K562 (cell line): ENCODE measurements around the gene MACROD2. TPM values are rescaled to one million over a fixed set of nuclear protein-coding genes. Genes with fewer than 3 reads are reported as not detected.

Source experiments
- ATAC-seq: fragments of 200-7000 bp; cut with Tn5 transposase; 3 replicates; pipeline ENCODE4 v1.9.1; 2020; ENCODE audit warnings: moderate library complexity
- BruUV-seq: library from RNA; stranded (reverse); fragments of 400-500 nt; replicated peaks from 2 replicates; lab custom pipeline; 2021; lab: Mats Ljungman, UMichigan
- CTCF ChIA-PET: fragments of 300-600 bp; formaldehyde crosslinking; extraction: SDS; loops from one replicate; lab custom pipeline; 2021; ENCODE audit warnings: low intra/inter-chr PET ratio; lab: Yijun Ruan, JAX
- POLR2A ChIA-PET: fragments of 300-600, 350-650 bp; sonication (Branson Sonifier 250); formaldehyde crosslinking; extraction: SDS; loops from one replicate; lab custom pipeline; 2021; ENCODE audit warnings: antibody characterized with exemption, inconsistent platforms; lab: Yijun Ruan, JAX
- DNase-seq, 4 experiments: peaks; one replicate each; pipeline versions ENCODE4 v3.0.0 to v3.0.0-alpha.2; 2011 to 2018; ENCODE audit warnings: low spot score in 3 of 4, mixed read lengths in 3 of 4; ENCODE audit errors: extremely low read depth in 1 of 4
- FAIRE-seq: peaks from 2 replicates; lab custom pipeline; 2011; peaks lifted over from hg19 to GRCh38; lab: Jason Lieb, UNC
- H2AFZ ChIP-seq: 2 replicates; pipeline ENCODE4 v1.6.0; 2011; ENCODE audit warnings: low read depth, low read length, control low read depth, inconsistent platforms
- H3K27ac ChIP-seq: fragments of 200-600 bp; 3 replicates; pipeline ENCODE4 v1.8.0; 2011; ENCODE audit warnings: low read depth, mild to moderate bottlenecking, control low read depth, inconsistent platforms, low read length, moderate library complexity, mixed read lengths; ENCODE audit errors: extremely low read depth
- H3K27me3 ChIP-seq, 2 experiments: fragments of 300-600 bp in 1 of 2; 2 replicates in 1 of 2; 3 replicates in 1 of 2; pipeline versions ENCODE4 v1.6.0 to v1.8.0; 2011; ENCODE audit warnings: inconsistent platforms in 2 of 2, low read length in 2 of 2, mild to moderate bottlenecking in 1 of 2, mixed read lengths in 1 of 2, moderate library complexity in 1 of 2; ENCODE audit not compliant: control insufficient read depth in 2 of 2, insufficient read depth in 2 of 2
- H3K36me3 ChIP-seq: fragments of 300-600 bp; 3 replicates; pipeline ENCODE4 v1.8.0; 2011; ENCODE audit warnings: mild to moderate bottlenecking, low read length, inconsistent platforms; ENCODE audit not compliant: control insufficient read depth, insufficient read depth
- H3K4me1 ChIP-seq, 2 experiments: fragments of 200-600 bp in 1 of 2; replicated peaks in 1 of 2; 2 replicates in 1 of 2; 3 replicates in 1 of 2; pipeline versions ENCODE4 v1.5.1 to v1.8.0; 2011; ENCODE audit warnings: inconsistent platforms in 2 of 2, low read length in 2 of 2, mild to moderate bottlenecking in 1 of 2, mixed read lengths in 1 of 2, moderate library complexity in 1 of 2; ENCODE audit not compliant: control insufficient read depth in 2 of 2, insufficient read depth in 2 of 2
- H3K4me2 ChIP-seq: 2 replicates; pipeline ENCODE4 v1.6.1; 2011; ENCODE audit warnings: low read length, control low read depth, inconsistent platforms, mixed read lengths; ENCODE audit not compliant: insufficient read depth
- H3K4me3 ChIP-seq: fragments of 200-600 bp; sonication (generic), shearing (Covaris generic); 2 replicates; pipeline ENCODE4 v1.5.1; 2016; ENCODE audit warnings: control low read depth, inconsistent platforms
- H3K79me2 ChIP-seq: fragments of 200-600 bp; 3 replicates; pipeline ENCODE4 v1.8.0; 2011; ENCODE audit warnings: low read length, inconsistent platforms; ENCODE audit not compliant: control insufficient read depth, insufficient read depth
- H3K9ac ChIP-seq, 2 experiments: 2 replicates each; pipeline versions ENCODE4 v1.6.0 to v1.6.1; 2011; ENCODE audit warnings: low read depth in 2 of 2, low read length in 2 of 2, control low read depth in 1 of 2, inconsistent platforms in 1 of 2, mild to moderate bottlenecking in 1 of 2, mixed read lengths in 1 of 2; ENCODE audit not compliant: insufficient read depth in 1 of 2
- H3K9me1 ChIP-seq: one replicate; pipeline ENCODE4 v1.6.0; 2011; ENCODE audit warnings: inconsistent platforms, mild to moderate bottlenecking, low read length, moderate library complexity; ENCODE audit not compliant: control insufficient read depth, insufficient read depth
- H3K9me3 ChIP-seq: replicated peaks from 2 replicates; pipeline ENCODE4 v1.5.1; 2011; ENCODE audit warnings: low read depth, low read length, inconsistent platforms; ENCODE audit not compliant: control insufficient read depth, insufficient read depth
- H4K20me1 ChIP-seq: replicated peaks from 2 replicates; pipeline ENCODE4 v1.6.1; 2011; ENCODE audit warnings: low read length, inconsistent platforms, mixed read lengths; ENCODE audit not compliant: control insufficient read depth, insufficient read depth
- BCL6 ChIP-seq: fragments of 250-450 bp; sonication (Bioruptor Pico); IDR thresholded peaks from 2 replicates; pipeline ENCODE4 v1.4.0; 2020
- PCBP1 ChIP-seq: fragments of 200-400 bp; formaldehyde crosslinking; IDR thresholded peaks from 2 replicates; pipeline ENCODE4 v1.6.1; 2018; ENCODE audit warnings: mild to moderate bottlenecking, low read depth, low read length; ENCODE audit not compliant: poor library complexity, severe bottlenecking
- RBM17 ChIP-seq: fragments of 200-400 bp; formaldehyde crosslinking; IDR thresholded peaks from 2 replicates; pipeline ENCODE4 v1.6.1; 2017; ENCODE audit warnings: low read depth, mild to moderate bottlenecking, low read length, borderline replicate concordance
- TEAD1 ChIP-seq, 2 experiments: fragments of 450-650 bp in 1 of 2; sonication (generic) in 1 of 2; formaldehyde crosslinking; IDR thresholded peaks; 2 replicates each; pipeline versions ENCODE4 v1.4.0 to v1.8.0; 2020 to 2022; ENCODE audit warnings: mild to moderate bottlenecking in 2 of 2, missing genetic modification reagents in 1 of 2
- ZNF239 ChIP-seq: fragments of 250-450 bp; sonication (Bioruptor Pico); IDR thresholded peaks from 2 replicates; pipeline ENCODE4 v1.4.0; 2020; ENCODE audit warnings: mild to moderate bottlenecking
- ZNF408 ChIP-seq: fragments of 250-450 bp; sonication (Bioruptor Pico); IDR thresholded peaks from 2 replicates; pipeline ENCODE4 v1.4.0; 2020; ENCODE audit warnings: low read depth, mild to moderate bottlenecking, moderate library complexity
- WGBS: fragments of 100-300 bp; shearing (Covaris generic); methylation state at CpG from one replicate; pipeline ENCODE4 v1.1.6; 2016; ENCODE audit warnings: low coverage, mixed read lengths; ENCODE audit not compliant: insufficient coverage; ENCODE audit errors: missing lambda C conversion rate; 5-methylcytosine and 5-hydroxymethylcytosine counted together
- in situ Hi-C: fragments of 300-500 bp; cut with MboI; formaldehyde crosslinking; loops from 4 replicates; pipeline ENCODE4 v1.15.0; 2018; ENCODE audit warnings: inconsistent platforms, mixed read lengths
- intact Hi-C: fragments of 100-400 bp; cut with micrococcal nuclease; formaldehyde crosslinking; loops from 2 replicates; pipeline ENCODE4 v1.14.2; 2022
- polyA plus RNA-seq, 8 experiments: library from polyadenylated mRNA; depleted of rRNA in 4 of 8; stranded (reverse) in 5 of 8; unstranded in 3 of 8; fragments of >200 nt; fragmentation: Nextera tagmentation in 2 of 8; fragmentation: Illumina TruSeq in 1 of 8; extraction: Ambion mirVana in 2 of 8; extraction: Trizol in 1 of 8; gene quantifications; 2 replicates each; pipeline versions ENCODE4 v1.2.1 to v1.2.3, GENCODE V29; 2011 to 2014; ENCODE audit warnings: inconsistent platforms in 1 of 8, missing spikeins in 1 of 8
- total RNA-seq, 7 experiments: library from RNA; depleted of rRNA in 6 of 7; stranded (reverse); fragments of >200 nt in 6 of 7; fragmentation: Illumina TruSeq in 2 of 7; extraction: Trizol in 2 of 7; gene quantifications; 2 replicates each; pipeline versions ENCODE4 v1.2.1 to v1.2.3, GENCODE V29; 2011 to 2021; ENCODE audit warnings: low replicate concordance in 1 of 7
- TF ChIP-seq, protein P1 (sequence below): sonication (generic); formaldehyde crosslinking; IDR thresholded peaks from 2 replicates; pipeline ENCODE4 v1.8.0; 2023; ENCODE audit warnings: mild to moderate bottlenecking, missing genetic modification reagents

Gene MACROD2
- total and polyA plus RNA-seq, 9 of the 15 experiments (the other 6 are each of a cell fraction or from before 2014, with no cell fraction given) = not detected

GRCh38 chr20:14609328-14610221, 614.3 kb downstream of the MACROD2 start (continued):
- TF ChIP-seq TEAD1 (CRISPR knock-in tag; IDR thresholded peaks at IDR 0.05) = no peak
- no peak for TF ChIP-seq RBM17

- no TSS peak for BruUV-seq
- FAIRE-seq (no peak), DNase-seq (no peak), ATAC-seq (no peak)
- WGBS = 0% methylated on average over 2 of the region's 2 CpGs
- H3K4me3 ChIP-seq = no peak overlapping the region
- ChIA-PET POLR2A (no interaction called here), CTCF (no interaction called here)
- H3K4me2 ChIP-seq = no peak overlapping the region
- TF ChIP-seq PCBP1 (no peak), ZNF408 (CRISPR knock-in tag) (no peak), ZNF239 (no peak), BCL6 (no peak)
- TF ChIP-seq, protein P1, sequence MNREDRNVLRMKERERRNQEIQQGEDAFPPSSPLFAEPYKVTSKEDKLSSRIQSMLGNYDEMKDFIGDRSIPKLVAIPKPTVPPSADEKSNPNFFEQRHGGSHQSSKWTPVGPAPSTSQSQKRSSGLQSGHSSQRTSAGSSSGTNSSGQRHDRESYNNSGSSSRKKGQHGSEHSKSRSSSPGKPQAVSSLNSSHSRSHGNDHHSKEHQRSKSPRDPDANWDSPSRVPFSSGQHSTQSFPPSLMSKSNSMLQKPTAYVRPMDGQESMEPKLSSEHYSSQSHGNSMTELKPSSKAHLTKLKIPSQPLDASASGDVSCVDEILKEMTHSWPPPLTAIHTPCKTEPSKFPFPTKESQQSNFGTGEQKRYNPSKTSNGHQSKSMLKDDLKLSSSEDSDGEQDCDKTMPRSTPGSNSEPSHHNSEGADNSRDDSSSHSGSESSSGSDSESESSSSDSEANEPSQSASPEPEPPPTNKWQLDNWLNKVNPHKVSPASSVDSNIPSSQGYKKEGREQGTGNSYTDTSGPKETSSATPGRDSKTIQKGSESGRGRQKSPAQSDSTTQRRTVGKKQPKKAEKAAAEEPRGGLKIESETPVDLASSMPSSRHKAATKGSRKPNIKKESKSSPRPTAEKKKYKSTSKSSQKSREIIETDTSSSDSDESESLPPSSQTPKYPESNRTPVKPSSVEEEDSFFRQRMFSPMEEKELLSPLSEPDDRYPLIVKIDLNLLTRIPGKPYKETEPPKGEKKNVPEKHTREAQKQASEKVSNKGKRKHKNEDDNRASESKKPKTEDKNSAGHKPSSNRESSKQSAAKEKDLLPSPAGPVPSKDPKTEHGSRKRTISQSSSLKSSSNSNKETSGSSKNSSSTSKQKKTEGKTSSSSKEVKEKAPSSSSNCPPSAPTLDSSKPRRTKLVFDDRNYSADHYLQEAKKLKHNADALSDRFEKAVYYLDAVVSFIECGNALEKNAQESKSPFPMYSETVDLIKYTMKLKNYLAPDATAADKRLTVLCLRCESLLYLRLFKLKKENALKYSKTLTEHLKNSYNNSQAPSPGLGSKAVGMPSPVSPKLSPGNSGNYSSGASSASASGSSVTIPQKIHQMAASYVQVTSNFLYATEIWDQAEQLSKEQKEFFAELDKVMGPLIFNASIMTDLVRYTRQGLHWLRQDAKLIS (CRISPR knock-in tag) = no peak
- no peaks in the 10 kb centered on the region for H3K36me3 ChIP-seq
- no peaks in the 10 kb centered on the region for H3K9me3 ChIP-seq
- no peak overlapping the region for H3K9ac ChIP-seq
- intact Hi-C loops (no loop called here), in situ Hi-C loops (no loop called here)
- no peaks in the 10 kb centered on the region for H3K79me2 ChIP-seq
- H3K9me1 ChIP-seq = no peaks in the 10 kb centered on the region
- no peak overlapping the region for H3K27ac ChIP-seq
- no peaks in the 10 kb centered on the region for H3K4me1 ChIP-seq
- H3K27me3 ChIP-seq = no peaks in the 10 kb centered on the region
- H4K20me1 ChIP-seq = no peaks in the 10 kb centered on the region
- no peak overlapping the region for H2AFZ ChIP-seq
Observed at GRCh38 chr20:14611479-14611878, 616.2 kb downstream of the MACROD2 start.
